ENCODE measurements around the gene ADD2.

DNA sequence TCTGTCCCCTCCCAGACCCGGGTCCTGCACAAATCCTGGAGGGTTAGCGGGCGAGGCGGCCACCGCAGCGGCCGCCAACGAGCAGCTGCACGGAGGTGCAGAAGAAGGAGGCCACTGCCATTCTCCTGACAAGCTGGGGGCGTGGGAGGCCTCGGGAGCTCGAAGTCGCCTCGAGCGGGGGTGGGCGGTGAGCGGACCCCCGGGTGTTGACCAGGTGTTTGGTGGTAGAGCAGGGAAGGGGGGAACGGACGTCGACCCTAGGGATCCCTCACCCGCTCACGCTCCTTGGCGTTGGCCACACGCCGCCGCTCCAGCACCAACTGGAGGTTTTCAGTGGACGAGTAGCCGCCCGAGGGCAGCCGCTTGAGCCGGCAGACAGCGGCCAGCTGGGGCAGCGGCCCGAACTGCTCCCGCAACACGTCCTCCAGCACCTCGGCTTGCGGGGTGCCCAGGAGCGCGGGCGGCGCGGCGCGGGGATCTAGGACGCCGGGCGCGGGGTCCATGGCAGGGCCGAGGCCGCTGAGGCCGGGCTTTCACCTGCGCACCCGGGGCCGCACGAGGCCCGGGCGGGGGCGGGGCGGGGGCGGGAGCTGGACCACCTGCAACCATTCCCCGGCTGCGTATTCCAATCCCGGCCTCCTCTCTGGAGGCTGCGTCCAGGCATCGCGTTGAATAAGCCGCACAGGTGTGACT lies 22.3 kb upstream of the ADD2 start, which contains the start of gene FIGLA:
- TF ChIP-seq POLR2AphosphoS5 (IDR thresholded peaks at IDR 0.05; ENCODE audit: borderline replicate concordance, low read depth, low read length): no peak
- peak; percentile 83 for TF ChIP-seq EZH2 (IDR thresholded peaks at IDR 0.05)
- TF ChIP-seq FOXP2 (optimal IDR thresholded peaks at IDR 0.05; ENCODE audit: control extremely low read depth, extremely low read length, insufficient read depth): no peak
